ENCODE data around the gene DCLRE1B.

DCLRE1B gene

GRCh38 chr1:113918243-113918642 is 13.1 kb downstream of the DCLRE1B start:
- no peak for DNase-seq (ENCODE audit: low read depth in 1 of 2, low spot score in 1 of 2)

- DNase-seq (ENCODE audit: low read depth in 1 of 2, low spot score in 1 of 2): no peak
Observed at GRCh38 chr1:113922957-113923356, 17.8 kb downstream of the DCLRE1B start.

DNA sequence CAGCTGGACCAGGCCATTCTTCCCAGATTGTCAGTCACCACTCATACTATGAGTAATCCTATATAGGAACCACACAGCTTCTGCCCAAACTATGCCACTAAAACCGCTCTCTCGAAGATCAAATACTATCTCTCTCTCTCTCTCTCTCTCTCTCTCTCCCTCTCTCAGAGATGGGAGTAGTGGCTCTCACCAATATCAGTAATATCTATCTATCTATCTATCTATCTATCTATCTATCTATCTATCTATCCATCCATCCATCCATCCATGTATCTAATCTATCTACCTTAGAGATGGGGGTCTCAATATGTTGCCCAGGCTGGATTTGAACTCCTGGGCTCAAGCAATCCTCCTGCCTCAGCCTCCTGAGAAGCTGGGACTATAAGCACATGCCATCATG is 19.3 kb downstream of the DCLRE1B start:
- DNase-seq (ENCODE audit: low read depth in 1 of 2, low spot score in 1 of 2): no peak

- no peak for DNase-seq (ENCODE audit: low read depth in 1 of 2, low spot score in 1 of 2)
Observed at GRCh38 chr1:113928187-113928930, 23.2 kb downstream of the DCLRE1B start.

GRCh38 chr1:113928941-113929749 is 24.0 kb downstream of the DCLRE1B start, which contains the start of gene HIPK1:
Gene HIPK1 (plus strand): TSS chr1:113929324.
- peak; percentile 79 to 90 for DNase-seq (ENCODE audit: low read depth in 1 of 2, low spot score in 1 of 2)

DNA sequence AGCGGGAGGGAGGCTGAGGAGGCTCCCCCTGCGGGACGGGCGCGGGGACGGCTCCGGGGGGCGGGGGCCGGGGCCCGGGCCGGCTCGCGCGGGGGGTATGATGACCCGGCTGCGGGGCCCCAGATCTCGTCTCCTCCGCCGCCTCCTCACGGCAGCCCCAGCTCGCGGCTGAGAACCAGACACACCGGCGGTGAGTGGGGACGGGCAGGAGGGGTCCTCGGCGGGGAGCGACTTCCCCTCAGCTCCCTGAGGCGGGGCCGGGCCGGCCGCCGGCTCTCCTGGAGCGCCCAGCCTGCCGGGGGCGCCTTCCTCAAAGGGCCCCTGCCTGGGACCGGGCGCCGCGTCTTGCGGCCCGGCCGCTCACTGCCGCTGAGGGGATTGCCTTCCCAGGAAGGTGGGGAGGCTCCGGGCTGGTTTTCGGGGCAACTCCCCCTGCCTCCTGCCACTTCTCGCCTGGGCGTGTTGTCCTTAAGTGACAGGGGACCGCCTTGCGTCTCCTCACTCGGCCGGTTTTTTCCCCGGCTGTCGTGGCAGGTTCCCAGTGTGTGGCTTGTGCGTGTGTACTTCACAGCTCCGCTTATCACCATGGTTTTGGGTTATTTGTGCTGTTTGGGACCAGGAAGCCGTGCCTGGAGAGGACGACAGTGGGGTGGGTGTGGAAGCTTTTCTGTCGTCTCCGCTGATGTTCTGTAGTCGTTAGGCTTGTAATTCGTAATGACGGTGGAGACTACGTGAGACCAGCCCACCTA is 24.8 kb downstream of the DCLRE1B start:
- peak in 1 of 2 donors; percentile 40 for DNase-seq (ENCODE audit: low read depth in 1 of 2, low spot score in 1 of 2)

DNA sequence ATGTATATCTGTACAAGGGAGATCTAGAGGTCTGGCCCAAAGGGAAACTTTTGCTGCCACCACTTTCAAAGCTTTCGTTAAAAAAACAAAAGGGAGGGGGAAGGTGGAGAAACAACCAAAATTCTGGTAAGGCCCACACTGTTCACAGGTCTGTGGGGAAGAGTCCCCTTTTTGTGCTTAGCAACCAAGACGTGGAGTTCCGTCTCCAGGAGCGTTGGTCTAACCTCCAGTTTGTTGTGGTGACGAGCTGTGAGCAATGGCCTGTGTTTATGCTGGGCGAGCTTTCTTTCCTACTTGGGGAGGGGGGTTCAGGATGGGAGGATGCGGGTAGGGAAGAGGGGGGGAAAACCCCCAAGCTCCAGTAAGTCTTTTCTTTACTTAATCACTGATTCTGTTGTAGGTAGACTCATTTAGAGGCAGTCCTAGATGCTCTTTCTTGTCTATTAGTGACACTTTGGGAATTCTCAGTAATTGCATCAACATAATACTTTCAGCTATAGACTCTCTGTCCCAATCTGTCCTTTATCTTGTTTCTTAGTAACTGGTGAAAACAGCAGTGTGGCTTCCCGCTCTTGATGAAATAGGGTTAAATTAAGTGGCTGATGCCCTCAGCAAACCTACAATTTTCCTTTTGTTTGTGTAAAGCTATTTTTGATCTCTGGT is 25.5 kb downstream of the DCLRE1B start:
- DNase-seq (ENCODE audit: low read depth in 1 of 2, low spot score in 1 of 2): peak in 1 of 2 donors; percentile 47

DNA sequence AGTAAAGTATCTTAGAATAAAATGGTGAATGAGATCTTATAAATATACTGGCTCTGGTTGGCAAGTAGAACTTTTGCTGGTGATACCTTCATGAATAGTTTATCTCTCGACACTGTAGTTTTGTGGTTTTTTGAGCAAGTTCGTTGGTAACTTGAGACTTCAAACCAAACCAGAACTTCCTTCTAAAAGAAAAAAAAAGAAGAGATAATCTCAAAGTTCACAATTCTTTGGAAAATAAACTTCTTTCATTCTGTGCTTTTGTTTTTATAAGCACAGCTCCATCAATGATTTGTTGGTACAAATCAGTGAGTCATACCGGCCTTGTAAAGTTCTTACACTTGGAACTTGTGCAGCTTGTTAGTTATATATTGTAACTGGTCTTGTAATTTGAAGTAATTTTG is 26.3 kb downstream of the DCLRE1B start:
- no peak for DNase-seq (ENCODE audit: low read depth in 1 of 2, low spot score in 1 of 2)

DNA sequence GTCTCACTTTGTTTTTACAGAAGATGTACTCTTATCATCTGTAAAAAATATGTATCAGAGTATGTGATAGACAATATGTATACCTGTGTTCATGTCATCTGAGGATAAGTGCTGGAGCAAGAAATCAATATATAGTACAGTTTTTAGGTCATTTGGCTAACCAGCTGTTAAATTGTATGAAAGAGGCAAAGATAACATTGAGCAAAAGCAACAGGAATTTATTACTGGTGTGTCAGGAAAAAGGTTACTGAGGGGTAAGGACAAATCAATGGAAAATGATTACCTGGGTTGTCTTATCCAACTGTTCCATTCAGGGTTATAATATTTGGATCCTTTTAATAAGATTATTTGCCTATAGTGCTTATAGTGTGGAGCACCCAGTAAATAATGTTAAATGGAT is 28.9 kb downstream of the DCLRE1B start:
- no peak for DNase-seq (ENCODE audit: low read depth in 1 of 2, low spot score in 1 of 2)

DNA sequence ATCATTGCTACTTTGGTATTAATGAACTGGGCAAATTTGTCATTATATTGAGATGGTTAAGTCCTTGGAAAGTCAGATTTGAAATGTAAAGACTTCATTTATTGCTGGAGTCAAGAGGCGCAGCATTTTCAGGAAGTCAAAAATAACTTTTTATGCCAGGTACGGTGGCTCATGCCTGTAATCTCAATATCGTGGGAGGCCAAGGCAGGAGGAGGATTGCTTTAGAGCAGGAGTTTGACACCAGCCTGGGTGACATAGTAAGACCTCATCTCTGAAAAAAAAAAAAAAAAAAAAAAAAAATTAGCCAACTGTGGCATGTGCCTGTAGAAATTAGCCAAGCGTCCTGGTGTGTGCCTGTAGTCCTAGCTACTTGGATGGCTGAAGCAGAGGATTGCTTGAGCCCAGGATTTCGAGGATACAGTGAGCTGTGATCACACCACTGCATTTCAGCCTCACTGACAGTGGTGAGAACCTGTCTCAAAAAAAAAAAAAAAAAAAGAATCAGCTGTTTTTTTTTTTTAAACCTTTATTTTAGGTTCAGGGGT is 29.5 kb downstream of the DCLRE1B start:
- no peak for DNase-seq (ENCODE audit: low read depth in 1 of 2, low spot score in 1 of 2)

- DNase-seq (ENCODE audit: low read depth in 1 of 2, low spot score in 1 of 2): no peak
Observed at GRCh38 chr1:113935176-113935575, 30.1 kb downstream of the DCLRE1B start.

DNA sequence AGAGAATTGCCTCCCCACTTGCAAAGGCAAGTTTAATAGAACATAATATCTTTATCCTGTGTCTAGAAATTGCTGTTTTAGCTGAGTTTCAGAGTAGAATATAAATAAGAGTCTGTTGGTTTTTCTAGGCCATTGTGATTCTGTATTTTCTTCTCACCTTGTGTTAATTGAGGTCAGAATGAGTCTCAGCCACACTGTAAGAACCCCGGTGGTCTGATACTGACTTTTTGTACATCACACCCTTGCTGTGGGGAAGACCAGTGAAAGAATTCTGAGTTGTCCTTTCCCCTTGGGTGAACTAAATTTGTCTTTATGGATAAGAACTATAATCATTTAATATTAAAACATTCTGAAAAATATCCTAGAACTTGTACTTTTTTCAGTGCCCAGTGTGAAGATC is 30.8 kb downstream of the DCLRE1B start:
- DNase-seq (ENCODE audit: low read depth in 1 of 2, low spot score in 1 of 2): no peak

DNA sequence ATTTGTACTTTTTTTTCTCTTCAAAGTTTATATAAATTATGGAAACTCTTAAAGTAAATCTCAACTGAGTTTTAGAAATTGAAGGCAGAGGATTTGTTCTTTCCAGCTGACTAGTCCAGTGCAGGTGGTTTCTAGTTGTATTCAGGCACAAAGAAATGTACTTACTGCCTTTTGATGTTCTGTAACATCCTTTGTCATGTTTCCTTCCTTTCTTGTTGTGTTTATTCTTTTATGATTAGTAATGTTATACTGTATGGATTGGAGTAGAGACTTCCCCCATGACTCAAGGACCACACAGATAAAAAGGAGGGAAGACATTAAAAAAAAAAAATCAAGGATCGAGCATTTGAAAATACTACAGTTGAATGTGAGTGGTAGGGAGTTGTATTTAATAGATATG is 32.0 kb downstream of the DCLRE1B start:
- no peak for DNase-seq (ENCODE audit: low read depth in 1 of 2, low spot score in 1 of 2)

DNA sequence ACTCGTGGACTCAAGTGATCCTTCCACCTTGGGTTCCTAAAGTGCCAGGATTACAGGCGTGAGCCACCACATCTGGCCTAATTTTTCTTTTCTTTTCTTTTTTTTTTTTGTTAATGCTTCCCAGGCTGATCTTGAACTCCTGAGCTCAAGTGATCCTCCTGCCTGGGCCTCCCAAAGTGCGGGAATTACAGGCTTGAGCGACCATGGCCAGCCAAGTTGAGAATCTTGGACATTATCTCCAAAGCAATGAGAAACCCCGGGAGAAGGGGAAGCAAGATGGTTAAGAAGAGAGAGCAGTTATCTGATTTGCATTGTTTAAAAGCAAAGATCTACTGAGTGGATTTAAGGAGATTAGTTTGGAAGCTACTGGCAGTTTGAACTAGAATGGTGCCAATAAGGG is 33.1 kb downstream of the DCLRE1B start:
- DNase-seq (ENCODE audit: low read depth in 1 of 2, low spot score in 1 of 2): no peak

DNA sequence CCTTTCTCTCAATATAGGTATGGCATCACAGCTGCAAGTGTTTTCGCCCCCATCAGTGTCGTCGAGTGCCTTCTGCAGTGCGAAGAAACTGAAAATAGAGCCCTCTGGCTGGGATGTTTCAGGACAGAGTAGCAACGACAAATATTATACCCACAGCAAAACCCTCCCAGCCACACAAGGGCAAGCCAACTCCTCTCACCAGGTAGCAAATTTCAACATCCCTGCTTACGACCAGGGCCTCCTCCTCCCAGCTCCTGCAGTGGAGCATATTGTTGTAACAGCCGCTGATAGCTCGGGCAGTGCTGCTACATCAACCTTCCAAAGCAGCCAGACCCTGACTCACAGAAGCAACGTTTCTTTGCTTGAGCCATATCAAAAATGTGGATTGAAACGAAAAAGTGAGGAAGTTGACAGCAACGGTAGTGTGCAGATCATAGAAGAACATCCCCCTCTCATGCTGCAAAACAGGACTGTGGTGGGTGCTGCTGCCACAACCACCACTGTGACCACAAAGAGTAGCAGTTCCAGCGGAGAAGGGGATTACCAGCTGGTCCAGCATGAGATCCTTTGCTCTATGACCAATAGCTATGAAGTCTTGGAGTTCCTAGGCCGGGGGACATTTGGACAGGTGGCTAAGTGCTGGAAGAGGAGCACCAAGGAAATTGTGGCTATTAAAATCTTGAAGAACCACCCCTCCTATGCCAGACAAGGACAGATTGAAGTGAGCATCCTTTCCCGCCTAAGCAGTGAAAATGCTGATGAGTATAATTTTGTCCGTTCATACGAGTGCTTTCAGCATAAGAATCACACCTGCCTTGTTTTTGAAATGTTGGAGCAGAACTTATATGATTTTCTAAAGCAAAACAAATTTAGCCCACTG is 35.5 kb downstream of the DCLRE1B start:
- DNase-seq (ENCODE audit: low read depth in 1 of 2, low spot score in 1 of 2): no peak

GRCh38 chr1:113941245-113941559 is 36.1 kb downstream of the DCLRE1B start:
- no peak for DNase-seq (ENCODE audit: low read depth in 1 of 2, low spot score in 1 of 2)

- no peak for DNase-seq (ENCODE audit: low read depth in 1 of 2, low spot score in 1 of 2)
Observed at GRCh38 chr1:113942527-113942926, 37.4 kb downstream of the DCLRE1B start.

GRCh38 chr1:113943028-113943811 is 38.1 kb downstream of the DCLRE1B start:
- DNase-seq (ENCODE audit: low read depth in 1 of 2, low spot score in 1 of 2): no peak

DNA sequence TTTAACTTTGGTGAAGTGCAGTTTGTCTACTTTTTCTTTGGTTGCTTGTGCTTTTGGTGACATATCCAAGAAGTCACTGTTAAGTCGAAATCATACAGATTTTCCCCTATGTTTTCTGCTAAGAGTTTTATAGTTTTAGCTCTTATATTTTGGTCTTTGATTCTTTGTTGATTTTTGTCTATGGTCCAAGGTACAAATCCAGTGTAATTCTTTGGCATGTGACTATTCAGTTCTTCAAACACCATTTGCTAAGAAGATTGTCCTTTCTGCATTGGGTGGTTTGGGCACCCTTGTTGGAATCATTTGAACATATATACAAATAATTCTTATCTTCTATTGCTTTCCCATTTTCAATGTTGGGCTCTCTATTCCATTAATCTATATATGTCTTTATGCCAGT is 40.2 kb downstream of the DCLRE1B start:
- DNase-seq (ENCODE audit: low read depth in 1 of 2, low spot score in 1 of 2): no peak

All from stimulated activated CD4-positive, alpha-beta T cell treated with anti-CD3 and anti-CD28 coated beads, Interleukin-15, amount 100 ng/mL, for 1 hour (primary cell).